ENCODE data around the gene CLK3.
"Not testable (repeated sequence)": the region's sequence is repeated elsewhere in the genome, so short reads cannot be mapped to it uniquely, and the experiment has no call there.

CLK3 gene

GRCh38 chr15:74642734-74643664, 27.4 kb downstream of the CLK3 start:
- DNase-seq (ENCODE audit: low spot score) = no peak

GRCh38 chr15:74643665-74644204, 28.1 kb downstream of the CLK3 start:
- no peak for DNase-seq (ENCODE audit: low spot score)

GRCh38 chr15:74646480-74646879, 30.8 kb downstream of the CLK3 start:
- DNase-seq (ENCODE audit: low spot score) = no peak

- no peak for DNase-seq (ENCODE audit: low spot score)
These were observed 32.6 kb downstream of the CLK3 start for GRCh38 chr15:74648051-74648842.

DNA sequence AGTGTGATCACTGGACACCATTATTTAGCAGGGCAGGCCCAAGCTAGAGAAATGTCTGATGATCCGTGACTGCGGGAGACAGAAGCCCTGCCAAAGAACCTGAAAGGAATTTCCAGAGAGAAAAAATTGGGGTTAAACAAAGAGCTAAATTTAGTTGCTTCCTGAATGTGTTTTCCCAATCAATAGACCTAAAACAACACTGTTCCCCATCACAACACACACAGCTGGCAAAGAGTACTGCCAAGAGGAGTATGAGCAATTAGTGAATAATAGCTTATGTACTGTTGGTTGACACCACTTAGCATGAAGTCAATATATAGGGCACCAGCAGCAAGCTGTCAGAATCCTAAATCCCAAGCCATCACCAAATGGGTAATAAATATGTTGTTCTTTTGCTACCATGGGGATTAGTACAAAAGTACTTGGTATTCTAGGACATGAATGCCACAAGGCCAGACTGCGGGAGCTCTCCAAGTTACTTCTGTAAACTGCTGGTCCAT, 35.7 kb downstream of the CLK3 start:
- no peak for DNase-seq (ENCODE audit: low spot score)

- DNase-seq (ENCODE audit: low spot score) = no peak
These were observed 37.9 kb downstream of the CLK3 start for GRCh38 chr15:74653426-74654102.

GRCh38 chr15:74655424-74655823, 39.8 kb downstream of the CLK3 start:
- DNase-seq (ENCODE audit: low spot score) = no peak

DNA sequence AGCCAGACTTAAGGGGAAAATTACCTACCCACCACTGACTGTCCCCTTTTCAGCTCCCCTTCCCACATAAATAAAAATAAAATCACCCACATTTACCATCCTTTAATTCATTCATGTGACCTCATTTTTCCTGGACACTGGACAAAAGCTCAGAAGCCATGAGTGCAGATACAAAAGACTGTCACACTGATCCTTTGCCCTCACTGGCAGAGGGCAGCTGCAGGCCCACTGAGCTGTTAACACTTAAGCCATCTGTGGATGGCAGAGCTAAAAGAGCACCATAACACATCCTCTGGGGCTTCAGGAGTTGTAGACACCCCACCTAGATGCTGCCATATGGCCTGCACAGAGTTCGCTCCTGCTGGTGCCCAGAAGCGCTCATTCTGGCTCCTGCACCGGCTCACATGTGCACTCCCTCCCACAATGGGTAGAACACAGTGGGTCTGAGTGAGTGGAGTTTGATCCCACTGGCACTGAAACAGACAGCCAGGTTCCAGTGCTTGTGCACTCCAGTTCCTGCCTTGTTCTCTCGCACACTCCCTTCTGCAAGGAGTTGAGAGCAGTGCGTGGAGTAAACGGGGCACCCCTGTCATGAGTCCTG, 41.4 kb downstream of the CLK3 start:
- DNase-seq (ENCODE audit: low spot score) = peak; percentile 88

- no peak for DNase-seq (ENCODE audit: low spot score)
These were observed 42.2 kb downstream of the CLK3 start for GRCh38 chr15:74657846-74658245.

- DNase-seq (ENCODE audit: low spot score) = not testable (repeated sequence)
These were observed 45.6 kb downstream of the CLK3 start for GRCh38 chr15:74661280-74661679.

DNA sequence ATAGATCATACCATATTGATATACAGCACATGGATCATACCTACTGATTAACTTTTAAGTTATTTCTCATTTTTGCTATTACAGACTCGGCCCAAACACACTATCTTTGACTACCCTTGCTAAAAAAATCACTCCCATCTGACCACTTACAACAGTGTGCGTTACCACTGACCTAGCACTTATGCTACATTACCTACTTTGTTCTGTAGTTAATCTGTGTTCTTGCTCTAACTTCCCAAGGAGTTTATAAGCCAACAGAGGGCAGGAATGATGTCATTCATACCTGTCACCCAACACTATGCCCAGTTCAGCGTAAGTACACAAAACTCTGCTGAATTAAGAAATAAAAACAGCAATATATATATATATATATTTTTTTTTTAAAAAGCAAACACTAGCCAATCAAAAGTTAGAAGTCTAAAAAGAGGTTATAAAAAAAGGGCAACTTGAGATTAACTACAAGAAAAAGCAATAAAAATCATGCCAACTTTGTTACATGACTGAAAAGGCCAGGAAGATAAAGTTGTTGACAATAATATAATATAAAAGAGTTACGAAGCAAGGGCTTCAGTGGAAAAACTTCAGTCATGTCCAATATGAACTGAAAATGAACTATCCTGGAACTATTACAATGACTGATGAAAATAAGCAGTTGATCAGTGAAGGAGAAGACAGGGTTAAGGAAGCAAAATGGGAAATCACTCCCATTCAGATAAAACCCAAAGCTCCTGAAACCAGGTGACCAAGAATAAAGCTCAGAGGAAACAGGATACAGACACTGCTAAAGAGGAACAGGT, 46.6 kb downstream of the CLK3 start:
- DNase-seq (ENCODE audit: low spot score) = no peak

DNA sequence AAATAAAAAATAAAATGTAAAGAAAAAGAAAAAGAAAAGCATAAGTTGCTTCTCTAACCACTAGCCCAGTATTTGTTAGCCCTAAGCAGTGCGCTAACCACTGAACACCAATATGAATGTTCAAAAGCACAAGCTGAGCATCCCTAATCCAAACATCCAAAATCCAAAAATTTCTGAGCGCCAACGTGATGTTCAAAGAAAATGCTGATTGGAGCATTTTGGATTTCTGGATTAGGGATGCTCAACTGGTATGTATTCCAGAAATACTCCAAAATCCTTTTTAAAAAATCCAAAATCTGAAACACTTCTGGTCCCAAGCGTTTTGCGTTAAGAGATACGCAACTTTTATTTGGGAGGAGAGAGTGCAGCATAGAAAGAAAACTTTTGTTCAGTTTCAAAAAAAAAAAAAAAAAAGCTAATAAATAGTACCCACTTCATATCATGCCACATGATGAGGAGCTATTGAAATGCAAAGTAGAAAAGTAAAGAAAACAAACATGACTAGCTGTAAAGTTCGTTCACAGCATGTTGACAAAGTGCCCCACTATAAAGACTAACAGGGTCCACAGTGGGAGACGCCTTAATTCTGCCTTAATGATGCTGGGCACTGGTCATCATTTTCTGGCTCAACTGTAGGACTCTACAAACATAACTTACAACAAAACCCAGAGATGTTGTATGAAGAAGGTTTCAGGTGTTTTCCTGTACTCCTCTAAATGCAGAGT, 47.8 kb downstream of the CLK3 start:
- no peak for DNase-seq (ENCODE audit: low spot score)

DNA sequence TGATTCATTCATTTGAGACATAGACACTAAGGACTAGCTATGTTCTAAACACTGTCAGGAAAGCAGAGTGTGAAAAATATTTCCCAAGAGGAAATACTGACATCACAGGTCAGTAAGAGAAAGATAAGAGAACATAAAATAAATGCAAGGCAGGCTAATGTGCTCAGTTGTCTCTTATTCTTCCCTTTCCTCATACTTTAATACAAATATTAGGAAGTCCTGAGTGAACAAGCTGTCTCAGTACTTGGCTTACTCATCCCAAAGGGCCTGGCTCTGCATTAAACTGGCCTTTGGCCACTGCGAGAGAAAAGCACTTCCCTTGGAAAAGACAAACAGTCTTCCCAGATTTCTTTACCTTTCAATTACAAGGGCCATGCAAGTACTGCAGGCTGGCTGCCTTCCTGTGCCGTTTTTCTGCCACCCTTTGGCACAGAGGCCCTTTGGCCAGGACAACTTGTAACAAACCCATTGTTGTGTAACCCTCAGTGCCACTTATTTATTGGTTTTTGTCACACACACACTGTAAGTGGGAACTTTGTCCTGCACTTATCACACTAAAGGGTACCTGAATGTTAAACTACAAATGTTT, 48.5 kb downstream of the CLK3 start:
- peak; percentile 22 for DNase-seq (ENCODE audit: low spot score)

- DNase-seq (ENCODE audit: low spot score) = no peak
These were observed 49.0 kb downstream of the CLK3 start for GRCh38 chr15:74664670-74665069.

DNA sequence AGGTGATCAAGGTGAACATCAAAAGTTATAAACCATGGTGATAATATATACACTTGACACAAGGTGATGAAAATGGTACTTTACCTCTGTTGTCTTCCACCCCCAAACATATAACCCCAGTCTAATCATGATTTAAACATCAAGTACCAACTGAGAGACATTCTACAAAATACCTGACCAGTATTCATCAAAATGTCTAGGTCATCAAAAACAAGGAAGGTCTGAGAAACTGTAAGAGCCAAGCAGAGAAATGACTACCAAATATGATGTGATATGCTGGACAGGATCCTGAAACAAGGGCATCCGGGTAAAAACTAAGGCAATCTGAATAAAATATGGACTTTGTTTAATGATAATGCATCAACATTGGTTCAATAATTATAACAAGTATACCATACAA, 52.3 kb downstream of the CLK3 start:
- no peak for DNase-seq (ENCODE audit: low spot score)

DNA sequence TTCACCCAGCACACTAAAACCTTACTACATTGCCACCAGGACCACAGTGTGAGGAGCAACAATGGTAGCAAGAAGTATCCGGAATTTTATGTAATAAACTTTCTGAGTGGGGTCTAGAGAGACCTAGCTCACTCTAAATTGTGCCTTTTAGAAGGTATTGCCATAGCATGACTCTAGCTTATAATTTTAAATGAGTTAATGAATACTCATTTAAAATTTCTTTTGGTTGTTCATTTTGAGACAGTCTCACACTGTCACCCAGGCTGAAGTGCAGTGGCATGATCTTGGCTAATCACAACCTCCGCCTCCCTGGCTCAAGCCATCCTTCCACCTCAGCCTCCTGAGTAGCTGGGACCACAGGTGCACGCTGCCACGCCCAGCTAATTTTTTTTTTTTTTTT, 54.0 kb downstream of the CLK3 start:
- DNase-seq (ENCODE audit: low spot score) = no peak

GRCh38 chr15:74674161-74674560, 58.5 kb downstream of the CLK3 start:
- DNase-seq (ENCODE audit: low spot score) = no peak

- DNase-seq (ENCODE audit: low spot score) = no peak
These were observed 61.2 kb downstream of the CLK3 start for GRCh38 chr15:74676801-74677200.
